Mucosa of rectum (tissue), 2 donors: ENCODE data around the gene FHL2.
A peak's percentile ranks its signal among the peaks of the same experiment; 100 is the strongest.

Experiments used
- H3K27ac ChIP-seq, 2 donors: one replicate each; pipeline ENCODE4 v1.7.0; 2013; ENCODE audit warnings: inconsistent platforms in 2 of 2, low read depth in 2 of 2, low read length in 2 of 2
- H3K27me3 ChIP-seq, 2 donors: one replicate each; pipeline ENCODE4 v1.7.0; 2013; ENCODE audit warnings: low read length in 2 of 2; ENCODE audit not compliant: control insufficient read depth in 2 of 2, insufficient read depth in 2 of 2
- H3K36me3 ChIP-seq, 2 donors: one replicate each; pipeline ENCODE4 v1.7.0; 2013; ENCODE audit warnings: low read length in 2 of 2; ENCODE audit not compliant: control insufficient read depth in 2 of 2, insufficient read depth in 2 of 2
- H3K4me1 ChIP-seq, 2 donors: one replicate each; pipeline ENCODE4 v1.7.0; 2013; ENCODE audit warnings: low read length in 2 of 2, mild to moderate bottlenecking in 1 of 2; ENCODE audit not compliant: control insufficient read depth in 2 of 2, insufficient read depth in 2 of 2
- H3K4me3 ChIP-seq, 2 donors: one replicate each; pipeline ENCODE4 v1.7.0; 2013; ENCODE audit warnings: low read length in 2 of 2
- H3K9ac ChIP-seq, 2 donors: one replicate each; pipeline ENCODE4 v1.7.0; 2013; ENCODE audit warnings: low read length in 2 of 2, low read depth in 1 of 2, mild to moderate bottlenecking in 1 of 2
- H3K9me3 ChIP-seq, 2 donors: one replicate each; pipeline ENCODE4 v1.7.0; 2013; ENCODE audit warnings: low read length in 2 of 2; ENCODE audit not compliant: control insufficient read depth in 2 of 2
- donor health status: healthy.
- donor health status: Normal muscosa, but diverticular disease.

The FHL2 gene

DNA sequence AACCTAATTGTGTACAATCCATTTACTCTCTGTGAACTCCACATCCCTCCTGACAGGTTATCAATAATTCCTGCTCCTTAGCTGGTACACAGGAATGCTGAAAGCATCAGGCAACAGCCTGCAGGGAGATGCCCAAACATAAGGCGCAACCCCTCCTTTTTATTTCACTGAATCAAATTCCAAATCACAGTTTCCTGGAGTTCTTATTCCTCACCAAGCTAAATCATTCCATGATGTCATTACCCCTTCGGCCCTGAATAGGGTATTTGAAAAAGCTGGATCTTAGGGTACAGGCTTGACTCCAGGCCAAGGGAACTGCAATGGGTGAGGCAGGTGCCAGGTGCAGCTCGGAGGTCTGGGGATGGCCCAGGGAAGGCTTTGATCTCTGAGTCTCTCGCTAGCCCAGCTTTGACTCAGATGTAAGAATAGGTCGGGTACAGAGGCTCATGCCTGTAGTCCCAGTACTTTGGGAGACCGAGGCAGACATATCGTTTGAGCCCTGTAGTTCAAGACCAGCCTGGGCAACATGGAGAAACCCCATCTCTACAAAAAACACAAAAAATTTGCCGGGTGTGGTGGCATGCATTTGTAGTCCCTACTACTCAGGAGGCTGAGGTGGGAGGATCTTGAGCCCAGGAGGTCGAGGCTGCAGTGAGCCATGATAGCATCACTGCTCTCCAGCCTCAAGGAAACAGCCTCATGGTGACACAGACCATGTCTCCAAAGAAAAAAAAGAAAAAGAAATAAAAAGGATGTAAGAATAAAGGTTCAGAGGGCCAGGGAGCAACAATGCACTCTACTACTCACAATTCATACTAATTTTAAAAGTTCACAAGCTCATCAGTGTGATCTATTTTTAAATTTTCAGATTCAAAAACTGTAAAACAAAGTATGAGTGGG, 6.8 kb downstream of the FHL2 start:
- no peaks in the 10 kb centered on the region for H3K27me3 ChIP-seq
- peaks cover 0 to 48% of the 10 kb centered on the region in 2 donors for H3K4me1 ChIP-seq
- no peak overlapping the region for H3K9ac ChIP-seq
- no peaks in the 10 kb centered on the region for H3K9me3 ChIP-seq
- H3K27ac ChIP-seq = peak overlapping the region; percentile 20 to 46
- peaks cover 4% of the 10 kb centered on the region in 2 donors for H3K36me3 ChIP-seq
- no peak overlapping the region for H3K4me3 ChIP-seq

DNA sequence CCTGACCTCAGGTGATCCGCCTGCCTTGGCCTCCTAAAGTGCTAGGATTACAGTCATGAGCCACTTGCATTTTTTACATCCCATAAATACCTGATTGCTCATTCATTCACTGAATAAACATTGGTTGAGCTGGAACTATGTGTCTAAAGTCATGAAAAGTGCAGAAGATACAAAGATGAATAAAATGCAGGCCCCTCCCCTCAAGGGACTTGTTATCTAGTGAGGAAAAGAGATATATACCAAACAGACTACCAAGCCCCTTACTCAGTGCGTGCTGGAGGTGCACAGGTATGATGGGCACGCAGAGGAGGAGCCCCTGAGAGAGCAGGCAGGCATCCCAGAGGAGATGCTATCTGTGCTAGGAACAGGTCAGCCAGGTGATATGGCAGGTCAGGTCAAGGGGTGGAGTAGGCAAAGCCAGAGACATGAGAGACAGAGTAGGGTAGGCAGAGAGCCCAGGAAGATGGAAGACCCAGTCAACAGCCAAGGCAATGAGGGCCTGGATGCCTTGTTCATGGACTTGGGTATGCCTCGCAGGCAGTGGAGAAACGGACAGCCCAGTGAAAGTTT, 7.7 kb downstream of the FHL2 start:
- Histone ChIP-seq H3K27me3 (no peaks in the 10 kb centered on the region), H3K27ac (peak overlapping the region; percentile 20 to 46), H3K9ac (no peak overlapping the region), H3K4me1 (peaks cover 2 to 48% of the 10 kb centered on the region in 2 donors), H3K36me3 (peaks cover 4 to 6% of the 10 kb centered on the region in 2 donors), H3K9me3 (no peaks in the 10 kb centered on the region), H3K4me3 (no peak overlapping the region)

DNA sequence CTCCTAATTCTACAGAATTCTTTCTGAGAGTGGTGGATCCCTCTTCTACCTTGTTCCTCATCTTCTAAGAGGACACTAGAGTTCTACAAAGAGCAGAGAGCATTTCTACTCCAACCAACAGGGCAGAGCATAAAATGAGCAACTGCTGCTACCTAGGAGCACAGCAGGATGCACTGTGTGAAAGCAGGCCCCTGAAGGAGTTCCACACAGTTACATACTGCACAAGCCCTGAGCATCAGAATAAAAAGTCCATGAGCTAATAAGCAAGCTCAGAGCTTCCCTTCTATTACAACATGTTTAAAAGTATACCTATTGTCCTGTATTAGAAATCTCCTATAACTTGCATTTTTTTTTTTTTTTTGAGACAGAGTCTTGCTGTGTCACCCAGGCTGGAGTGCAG, 8.4 kb downstream of the FHL2 start:
- Histone ChIP-seq H3K4me1 (peaks cover 5 to 49% of the 10 kb centered on the region in 2 donors), H3K9ac (no peak overlapping the region), H3K36me3 (peaks cover 7 to 13% of the 10 kb centered on the region in 2 donors), H3K4me3 (no peak overlapping the region), H3K9me3 (no peaks in the 10 kb centered on the region), H3K27ac (peak overlapping the region in 1 of 2 donors; percentile 46), H3K27me3 (no peaks in the 10 kb centered on the region)

DNA sequence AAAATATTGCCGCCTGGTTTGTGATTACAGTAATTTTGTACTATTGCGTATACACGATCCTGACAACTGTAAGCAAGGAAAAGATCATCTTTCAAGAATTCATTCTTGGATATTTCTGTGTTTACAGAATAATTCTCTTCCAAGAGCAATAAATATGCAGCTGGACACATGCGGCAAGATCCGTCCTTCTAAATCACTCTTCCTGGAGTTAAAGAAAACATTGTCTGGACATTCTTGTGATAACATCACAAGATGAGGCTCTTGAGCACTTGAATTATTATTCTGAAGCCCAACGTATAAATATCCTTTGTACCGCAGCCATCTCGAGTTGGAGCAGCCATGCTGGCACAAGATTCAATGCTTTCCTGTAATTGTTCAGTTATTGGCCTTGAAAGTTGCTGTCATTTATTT, 9.9 kb downstream of the FHL2 start:
- H3K27me3 ChIP-seq = no peaks in the 10 kb centered on the region
- H3K4me1 ChIP-seq = peaks cover 13 to 58% of the 10 kb centered on the region in 2 donors
- no peak overlapping the region for H3K27ac ChIP-seq
- H3K4me3 ChIP-seq = no peak overlapping the region
- no peak overlapping the region for H3K9ac ChIP-seq
- no peaks in the 10 kb centered on the region for H3K9me3 ChIP-seq
- H3K36me3 ChIP-seq = peaks cover 17 to 22% of the 10 kb centered on the region in 2 donors

DNA sequence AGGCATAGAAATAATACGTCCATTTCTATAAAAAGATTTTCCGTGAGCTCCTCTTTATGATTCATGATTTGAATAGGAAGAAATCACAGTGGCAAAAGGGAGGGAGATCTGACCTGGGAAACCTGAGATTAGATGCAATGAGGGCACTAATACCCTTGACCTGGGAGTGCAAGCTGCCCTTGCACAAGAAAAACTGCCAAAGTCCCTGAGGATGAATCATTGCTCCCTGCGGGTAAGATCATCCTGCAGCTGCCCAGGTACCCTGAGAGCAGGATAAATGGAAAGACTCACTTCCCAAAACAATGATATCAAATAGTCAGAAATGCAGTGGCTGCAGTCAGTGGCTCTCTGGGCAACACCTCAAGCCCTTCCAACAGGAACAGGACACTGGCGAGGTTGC, 11.6 kb downstream of the FHL2 start:
- H3K4me3 ChIP-seq = no peak overlapping the region
- H3K27ac ChIP-seq = peak overlapping the region in 1 of 2 donors; percentile 50
- peaks cover 15 to 23% of the 10 kb centered on the region in 2 donors for H3K36me3 ChIP-seq
- H3K9me3 ChIP-seq = no peaks in the 10 kb centered on the region
- H3K27me3 ChIP-seq = no peaks in the 10 kb centered on the region
- no peak overlapping the region for H3K9ac ChIP-seq
- H3K4me1 ChIP-seq = peaks cover 13 to 54% of the 10 kb centered on the region in 2 donors

DNA sequence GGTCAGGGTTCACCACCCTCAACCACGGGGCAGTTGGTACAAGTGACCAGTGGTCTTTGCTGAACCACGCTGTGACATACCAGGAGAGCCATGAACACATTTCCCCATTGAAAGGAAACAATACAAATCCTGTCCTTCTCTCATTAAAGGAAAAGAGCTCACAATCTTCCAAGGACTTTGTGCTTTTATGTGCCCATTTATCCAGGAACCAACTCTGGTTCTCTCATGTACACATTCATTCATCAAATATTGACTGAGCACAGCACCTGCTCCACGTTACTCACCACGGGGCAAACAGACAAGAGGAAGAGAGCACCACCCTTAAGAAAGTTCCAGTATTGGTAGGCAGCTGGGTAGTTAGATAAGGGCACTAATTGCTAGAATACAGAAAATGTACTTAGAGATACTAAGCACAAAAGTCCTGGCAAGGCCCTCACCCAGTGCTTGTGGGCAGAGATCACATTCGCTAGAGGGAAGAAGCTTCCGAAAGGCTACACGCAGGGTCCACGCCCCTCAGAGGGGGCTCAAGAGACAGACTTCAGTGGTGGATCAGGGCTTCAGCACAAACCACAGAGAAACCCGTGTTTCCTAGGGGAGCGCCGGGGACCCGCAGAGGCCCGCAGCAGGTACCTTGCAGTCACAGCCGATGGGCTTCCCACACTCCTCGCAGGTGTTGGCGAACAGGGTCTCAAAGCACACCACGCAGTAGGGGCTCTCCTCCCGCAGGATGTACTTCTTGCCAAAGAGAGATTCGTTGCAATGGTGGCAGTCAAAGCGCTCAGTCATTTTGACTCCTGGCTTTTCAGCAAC, 12.9 kb downstream of the FHL2 start:
- H3K36me3 ChIP-seq = peaks cover 23 to 31% of the 10 kb centered on the region in 2 donors
- no peaks in the 10 kb centered on the region for H3K9me3 ChIP-seq
- H3K27me3 ChIP-seq = no peaks in the 10 kb centered on the region
- H3K27ac ChIP-seq = peak overlapping the region; percentile 77 to 95
- H3K4me3 ChIP-seq = peak overlapping the region in 1 of 2 donors; percentile 9
- peak overlapping the region; percentile 15 to 64 for H3K9ac ChIP-seq
- peaks cover 13 to 41% of the 10 kb centered on the region in 2 donors for H3K4me1 ChIP-seq

DNA sequence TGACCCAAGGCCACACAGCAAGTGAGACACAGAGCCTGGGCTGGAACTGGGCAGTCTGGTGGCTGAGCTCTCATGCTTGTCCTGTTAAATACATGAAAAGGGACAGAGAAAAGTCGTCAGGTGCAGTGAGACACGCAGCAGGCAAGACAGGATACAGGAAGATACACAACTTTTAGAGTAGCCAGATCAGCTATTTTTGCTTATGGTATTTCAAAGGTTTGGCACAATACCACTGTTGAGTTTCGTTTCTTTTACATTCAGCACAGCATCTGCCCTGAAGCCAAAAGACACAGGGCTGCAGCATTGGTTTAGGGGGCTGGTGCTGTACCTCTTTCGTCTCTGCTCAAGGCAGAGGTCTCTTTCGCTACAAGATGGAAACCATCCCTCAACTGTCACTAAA, 14.0 kb downstream of the FHL2 start:
- H3K4me3 ChIP-seq = no peak overlapping the region
- no peaks in the 10 kb centered on the region for H3K9me3 ChIP-seq
- peak overlapping the region; percentile 77 to 95 for H3K27ac ChIP-seq
- H3K36me3 ChIP-seq = peaks cover 23 to 31% of the 10 kb centered on the region in 2 donors
- no peaks in the 10 kb centered on the region for H3K27me3 ChIP-seq
- peaks cover 13 to 44% of the 10 kb centered on the region in 2 donors for H3K4me1 ChIP-seq
- peak overlapping the region in 1 of 2 donors; percentile 44 for H3K9ac ChIP-seq

DNA sequence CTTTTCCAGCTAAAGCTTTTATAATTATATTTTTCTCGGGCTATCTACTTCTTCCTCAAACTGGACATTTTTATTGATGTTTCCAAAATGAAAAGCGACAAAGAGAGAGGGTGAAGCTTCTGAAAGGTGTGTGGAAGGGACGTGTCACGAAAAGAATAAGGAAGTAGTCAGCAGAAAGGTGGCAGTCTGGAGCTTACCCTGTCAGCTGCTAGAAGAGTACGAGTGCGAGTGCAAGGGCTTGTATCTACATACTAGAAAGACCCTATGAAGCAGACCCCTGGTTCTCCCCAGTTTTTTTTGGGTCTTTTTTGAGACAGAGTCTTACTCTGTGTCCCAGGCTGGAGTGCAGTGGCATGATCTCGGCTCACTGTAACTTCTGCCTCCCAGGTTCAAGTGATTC, 14.6 kb downstream of the FHL2 start:
- H3K9ac ChIP-seq = peak overlapping the region in 1 of 2 donors; percentile 19
- peak overlapping the region; percentile 7 to 95 for H3K27ac ChIP-seq
- H3K4me3 ChIP-seq = no peak overlapping the region
- no peaks in the 10 kb centered on the region for H3K27me3 ChIP-seq
- H3K36me3 ChIP-seq = peaks cover 23 to 31% of the 10 kb centered on the region in 2 donors
- H3K4me1 ChIP-seq = peaks cover 15 to 48% of the 10 kb centered on the region in 2 donors
- H3K9me3 ChIP-seq = no peaks in the 10 kb centered on the region

DNA sequence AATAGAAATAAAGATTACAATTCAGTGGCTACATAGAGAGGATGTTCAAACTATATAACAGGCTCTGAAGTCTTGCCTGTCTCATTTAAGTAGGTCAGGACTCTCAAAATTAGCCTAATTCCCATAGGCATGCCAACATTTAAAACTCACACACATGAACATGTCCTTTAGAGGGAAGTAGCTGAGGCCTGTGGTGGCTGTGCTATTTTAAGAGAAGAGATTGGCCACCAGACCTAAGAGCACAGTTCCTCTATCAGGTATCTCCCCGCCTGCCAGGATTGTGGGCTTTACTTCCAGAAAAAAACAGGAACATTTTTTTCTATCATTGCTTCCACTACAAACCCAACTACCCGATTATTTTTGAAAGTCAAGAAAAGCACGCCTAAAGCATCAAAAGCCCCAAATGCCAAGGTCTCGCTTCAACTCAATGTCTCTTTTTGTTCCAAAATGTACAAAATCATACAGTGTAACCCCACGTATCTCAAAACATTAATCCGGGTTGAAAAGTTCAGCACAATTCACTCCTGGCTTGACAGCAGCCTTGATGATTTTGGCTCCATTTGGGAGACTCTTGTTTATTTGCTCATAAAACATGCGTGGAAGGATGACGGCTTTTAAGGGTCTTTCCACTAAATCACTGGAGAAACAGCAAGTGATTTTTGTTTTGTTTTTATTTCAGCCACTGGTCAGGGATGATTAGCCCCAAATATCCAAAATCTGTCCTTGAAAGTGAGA, 15.3 kb downstream of the FHL2 start:
- H3K4me1 ChIP-seq = peaks cover 15 to 43% of the 10 kb centered on the region in 2 donors
- no peaks in the 10 kb centered on the region for H3K9me3 ChIP-seq
- no peaks in the 10 kb centered on the region for H3K27me3 ChIP-seq
- H3K4me3 ChIP-seq = no peak overlapping the region
- peak overlapping the region in 1 of 2 donors; percentile 95 for H3K27ac ChIP-seq
- H3K36me3 ChIP-seq = peaks cover 23 to 33% of the 10 kb centered on the region in 2 donors
- peak overlapping the region in 1 of 2 donors; percentile 19 for H3K9ac ChIP-seq
